ENCODE measurements around the gene PEX10. TPM values are rescaled to one million over a fixed set of nuclear protein-coding genes. Genes with fewer than 3 reads are reported as not detected.

Gene PEX10
- total RNA-seq, 2 donors from 2014 or later: 35.6 TPM

GRCh38 chr1:2402420-2402819, 9.9 kb downstream of the PEX10 start:
- Mint-ChIP-seq H3K36me3 (ENCODE audit: low read depth) (peaks cover 66% of the 10 kb centered on the region), H3K27ac (no peak overlapping the region), H3K27me3 (ENCODE audit: insufficient read depth) (no peaks in the 10 kb centered on the region), H3K4me1 (no peaks in the 10 kb centered on the region), H3K4me3 (no peak overlapping the region), H3K9me3 (no peaks in the 10 kb centered on the region)
- Histone ChIP-seq H3K27ac (ENCODE audit: low read depth, low read length) (no peak overlapping the region), H3K4me1 (ENCODE audit: control insufficient read depth, insufficient read depth, low read length) (no peaks in the 10 kb centered on the region), H3K4me3 (ENCODE audit: low read length) (no peak overlapping the region), H3K9ac (ENCODE audit: extremely low read depth, low read length, poor library complexity, severe bottlenecking) (no peak overlapping the region), H3K27me3 (ENCODE audit: control insufficient read depth, insufficient read depth, low read length, poor library complexity, severe bottlenecking) (no peaks in the 10 kb centered on the region), H3K36me3 (ENCODE audit: control insufficient read depth, insufficient read depth, low read length) (peaks cover 65% of the 10 kb centered on the region), H3K9me3 (ENCODE audit: control insufficient read depth, low read length) (no peaks in the 10 kb centered on the region)
- DNase-seq: no peak
- no peak for TF ChIP-seq CTCF (conservative IDR thresholded peaks at IDR 0.05)
- WGBS, 2 experiments (ENCODE audit: insufficient coverage in 1 of 2, insufficient read length in 1 of 2): 91 to 96% methylated on average over 8 to 23 of the region's 23 CpGs

GRCh38 chr1:2400950-2401649, 11.3 kb downstream of the PEX10 start:
- TF ChIP-seq CTCF (conservative IDR thresholded peaks at IDR 0.05): no peak
- Mint-ChIP-seq H3K36me3 (ENCODE audit: low read depth) (peaks cover 71% of the 10 kb centered on the region), H3K27ac (no peak overlapping the region), H3K4me1 (no peaks in the 10 kb centered on the region), H3K9me3 (no peaks in the 10 kb centered on the region), H3K4me3 (no peak overlapping the region), H3K27me3 (ENCODE audit: insufficient read depth) (no peaks in the 10 kb centered on the region)
- Histone ChIP-seq H3K4me3 (ENCODE audit: low read length) (no peak overlapping the region), H3K27ac (ENCODE audit: low read depth, low read length) (no peak overlapping the region), H3K4me1 (ENCODE audit: control insufficient read depth, insufficient read depth, low read length) (no peaks in the 10 kb centered on the region), H3K9ac (ENCODE audit: extremely low read depth, low read length, poor library complexity, severe bottlenecking) (no peak overlapping the region), H3K9me3 (ENCODE audit: control insufficient read depth, low read length) (no peaks in the 10 kb centered on the region), H3K36me3 (ENCODE audit: control insufficient read depth, insufficient read depth, low read length) (peaks cover 71% of the 10 kb centered on the region), H3K27me3 (ENCODE audit: control insufficient read depth, insufficient read depth, low read length, poor library complexity, severe bottlenecking) (no peaks in the 10 kb centered on the region)
- 97% methylated on average over 10 to 12 of the region's 14 CpGs for WGBS, 2 experiments (ENCODE audit: insufficient coverage in 1 of 2, insufficient read length in 1 of 2)
- DNase-seq: no peak

GRCh38 chr1:2400576-2400909, 11.8 kb downstream of the PEX10 start:
- no peaks in the 10 kb centered on the region for H3K9me3 Mint-ChIP-seq
- H3K27me3 Mint-ChIP-seq (ENCODE audit: insufficient read depth): no peaks in the 10 kb centered on the region
- no peak overlapping the region for H3K4me3 ChIP-seq (ENCODE audit: low read length)
- 90 to 94% methylated on average over 9 to 10 of the region's 10 CpGs for WGBS, 2 experiments (ENCODE audit: insufficient coverage in 1 of 2, insufficient read length in 1 of 2)
- no peaks in the 10 kb centered on the region for H3K27me3 ChIP-seq (ENCODE audit: control insufficient read depth, insufficient read depth, low read length, poor library complexity, severe bottlenecking)
- H3K27ac Mint-ChIP-seq: no peak overlapping the region
- no peak for TF ChIP-seq CTCF (conservative IDR thresholded peaks at IDR 0.05)
- H3K4me3 Mint-ChIP-seq: no peak overlapping the region
- H3K27ac ChIP-seq (ENCODE audit: low read depth, low read length): no peak overlapping the region
- H3K9ac ChIP-seq (ENCODE audit: extremely low read depth, low read length, poor library complexity, severe bottlenecking): no peak overlapping the region
- no peak for DNase-seq
- H3K4me1 Mint-ChIP-seq: no peaks in the 10 kb centered on the region
- peaks cover 74% of the 10 kb centered on the region for H3K36me3 Mint-ChIP-seq (ENCODE audit: low read depth)
- no peaks in the 10 kb centered on the region for H3K9me3 ChIP-seq (ENCODE audit: control insufficient read depth, low read length)
- H3K4me1 ChIP-seq (ENCODE audit: control insufficient read depth, insufficient read depth, low read length): no peaks in the 10 kb centered on the region
- H3K36me3 ChIP-seq (ENCODE audit: control insufficient read depth, insufficient read depth, low read length): peaks cover 77% of the 10 kb centered on the region
